Measurements from ENCODE around the gene OXTR. TPM values are rescaled to one million over a fixed set of nuclear protein-coding genes. Genes with fewer than 3 reads are reported as not detected.

OXTR gene
- 1.0 and 1.2 TPM in 2 replicates for total RNA-seq

DNA sequence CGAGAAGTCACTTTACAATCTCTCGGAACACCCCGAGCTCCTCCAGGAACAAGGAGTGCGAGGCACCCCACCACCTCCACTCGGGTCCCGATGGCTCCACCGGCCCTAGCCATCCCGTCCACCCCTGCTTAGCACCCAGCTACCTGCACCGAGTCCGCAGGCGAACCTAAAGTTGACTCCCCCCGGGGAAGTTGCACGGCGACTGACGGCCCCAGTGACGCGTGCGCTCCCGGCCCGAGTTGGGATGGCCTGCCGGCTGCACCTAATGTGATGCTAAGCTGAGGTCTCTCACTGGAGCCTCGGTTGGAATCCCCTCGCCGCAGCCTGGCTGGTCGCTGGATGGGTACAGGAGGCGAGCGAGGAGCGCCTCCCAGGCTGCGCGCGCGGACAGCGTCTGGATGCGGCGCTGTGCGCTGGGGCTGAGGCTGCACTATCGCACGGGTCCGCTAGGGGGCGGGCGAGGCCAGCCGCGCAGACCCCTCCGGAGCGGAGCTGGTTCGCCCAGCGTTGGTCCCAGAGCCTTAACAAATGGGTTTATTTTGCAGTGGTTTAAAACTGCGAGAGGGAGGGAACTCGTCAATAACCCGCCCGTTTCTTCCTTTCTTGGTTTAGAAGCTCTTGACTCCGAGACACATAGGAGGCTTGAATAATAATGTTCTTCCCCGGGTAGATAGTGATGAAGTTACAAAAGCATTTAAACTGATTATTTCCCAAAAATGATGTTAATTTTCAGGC lies at the start of gene OXTR:
Gene OXTR (minus strand): TSS at position 526 of the 735 bp plus-strand sequence. CDS start 1,426 bp downstream, outside the sequence.
- Mint-ChIP-seq H3K36me3 (ENCODE audit: low read depth) (no peaks in the 10 kb centered on the region), H3K27me3 (ENCODE audit: insufficient read depth) (peaks cover 42% of the 10 kb centered on the region), H3K4me3 (peak within 1 kb of the TSS; percentile 55), H3K9me3 (no peaks in the 10 kb centered on the region), H3K27ac (peak within 1 kb of the TSS; percentile 22), H3K4me1 (ENCODE audit: low read depth) (peaks cover 13% of the 10 kb centered on the region)
- intact Hi-C loops (cut with micrococcal nuclease): loop anchor here (1.0 kb wide), 1 partner anchor 533 kb away; no protein-coding TSS in a partner anchor
- DNase-seq (ENCODE audit: low spot score): peak; percentile 49

DNA sequence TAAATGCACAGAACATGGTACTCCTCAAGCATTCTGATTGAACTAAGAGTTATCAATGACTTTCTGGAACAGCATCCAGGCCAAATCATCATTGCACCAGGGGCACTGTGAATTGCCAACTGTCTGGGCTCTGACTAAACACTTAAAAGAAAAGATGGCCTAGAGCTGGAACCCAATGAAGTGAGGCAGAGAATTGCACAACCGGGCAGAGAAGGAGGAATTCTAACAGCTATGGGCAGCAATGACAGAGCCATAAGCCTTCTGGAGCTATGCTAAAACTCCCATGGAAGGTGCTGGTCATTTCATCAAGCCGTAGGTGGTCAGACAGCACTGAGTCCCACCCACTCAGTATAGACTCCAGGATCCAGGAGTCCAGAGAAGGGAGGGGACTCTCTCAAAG lies 48.1 kb upstream of the OXTR start:
- no peaks in the 10 kb centered on the region for H3K36me3 Mint-ChIP-seq (ENCODE audit: low read depth)
- no peak overlapping the region for H3K27ac Mint-ChIP-seq
- H3K4me3 Mint-ChIP-seq: no peak overlapping the region
- no peaks in the 10 kb centered on the region for H3K27me3 Mint-ChIP-seq (ENCODE audit: insufficient read depth)
- peaks cover 27% of the 10 kb centered on the region for H3K9me3 Mint-ChIP-seq
- no peak for DNase-seq (ENCODE audit: low spot score)
- intact Hi-C loops (cut with micrococcal nuclease): no loop called here
- H3K4me1 Mint-ChIP-seq (ENCODE audit: low read depth): no peaks in the 10 kb centered on the region

DNA sequence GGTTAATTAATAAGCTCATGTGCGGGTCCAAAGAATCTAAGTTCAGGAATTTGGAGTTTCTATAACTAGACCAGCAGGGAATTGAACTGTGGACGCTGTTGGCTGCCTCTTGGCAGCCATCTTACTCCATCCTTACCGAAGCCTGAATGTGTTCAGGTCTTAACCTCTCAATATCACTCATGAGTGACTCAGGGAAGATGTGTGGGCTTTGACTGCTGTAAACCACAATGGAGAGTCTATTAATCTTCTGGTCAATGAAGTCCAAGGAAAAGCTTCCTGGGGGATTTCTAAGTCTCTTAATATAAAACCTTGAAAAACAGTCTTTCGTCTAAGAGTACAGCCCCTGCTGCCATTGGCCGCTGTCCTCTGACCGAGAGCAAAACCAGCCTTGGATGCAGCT lies 46.7 kb upstream of the OXTR start:
- no peaks in the 10 kb centered on the region for H3K27me3 Mint-ChIP-seq (ENCODE audit: insufficient read depth)
- intact Hi-C loops (cut with micrococcal nuclease): no loop called here
- H3K9me3 Mint-ChIP-seq: peaks cover 22% of the 10 kb centered on the region
- H3K27ac Mint-ChIP-seq: no peak overlapping the region
- H3K36me3 Mint-ChIP-seq (ENCODE audit: low read depth): no peaks in the 10 kb centered on the region
- no peaks in the 10 kb centered on the region for H3K4me1 Mint-ChIP-seq (ENCODE audit: low read depth)
- no peak for DNase-seq (ENCODE audit: low spot score)
- H3K4me3 Mint-ChIP-seq: no peak overlapping the region

DNA sequence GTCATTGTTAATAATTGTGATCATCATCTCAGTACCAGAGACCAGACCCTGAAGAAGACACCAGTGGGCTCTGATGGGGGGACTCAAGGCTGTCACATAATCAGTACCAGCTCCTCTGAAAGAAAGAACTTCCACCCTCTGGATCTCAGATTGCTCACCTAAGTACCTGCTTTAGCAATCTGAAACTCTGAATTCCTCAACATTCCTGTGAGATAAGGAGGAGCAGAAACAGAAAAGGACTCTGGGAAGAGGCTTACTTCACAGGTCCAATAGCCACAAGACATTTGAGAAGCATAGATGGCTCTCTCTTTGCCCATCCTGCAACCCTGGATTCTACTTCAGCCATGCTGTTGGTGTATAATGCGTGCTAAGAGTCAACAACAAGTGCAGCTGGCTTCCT lies 44.0 kb upstream of the OXTR start:
- Mint-ChIP-seq H3K4me3 (no peak overlapping the region), H3K27me3 (ENCODE audit: insufficient read depth) (no peaks in the 10 kb centered on the region), H3K36me3 (ENCODE audit: low read depth) (no peaks in the 10 kb centered on the region), H3K4me1 (ENCODE audit: low read depth) (no peaks in the 10 kb centered on the region), H3K9me3 (peaks cover 10% of the 10 kb centered on the region), H3K27ac (no peak overlapping the region)
- DNase-seq (ENCODE audit: low spot score): no peak
- intact Hi-C loops (cut with micrococcal nuclease): no loop called here

DNA sequence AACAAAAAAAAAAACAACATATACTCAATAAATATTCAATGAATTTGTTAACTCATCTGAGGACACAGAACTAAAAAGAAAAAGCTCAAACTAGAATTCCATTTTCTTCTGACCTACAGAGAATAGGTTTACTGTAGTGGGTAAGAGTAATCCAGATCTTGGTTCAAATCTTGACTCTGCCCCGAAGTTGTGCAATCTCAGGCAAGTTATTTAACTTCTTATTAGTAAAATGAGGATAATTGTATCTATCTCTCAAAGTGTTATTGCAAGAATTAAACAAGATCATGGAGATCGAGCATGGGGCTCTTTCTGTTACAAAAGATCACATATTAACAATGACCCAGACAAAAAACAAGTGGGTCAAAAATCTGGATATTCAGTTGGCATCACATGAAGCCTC lies 41.1 kb upstream of the OXTR start:
- Mint-ChIP-seq H3K4me3 (no peak overlapping the region), H3K36me3 (ENCODE audit: low read depth) (no peaks in the 10 kb centered on the region), H3K27me3 (ENCODE audit: insufficient read depth) (no peaks in the 10 kb centered on the region), H3K9me3 (no peaks in the 10 kb centered on the region), H3K27ac (no peak overlapping the region), H3K4me1 (ENCODE audit: low read depth) (no peaks in the 10 kb centered on the region)
- DNase-seq (ENCODE audit: low spot score): no peak
- intact Hi-C loops (cut with micrococcal nuclease): no loop called here

DNA sequence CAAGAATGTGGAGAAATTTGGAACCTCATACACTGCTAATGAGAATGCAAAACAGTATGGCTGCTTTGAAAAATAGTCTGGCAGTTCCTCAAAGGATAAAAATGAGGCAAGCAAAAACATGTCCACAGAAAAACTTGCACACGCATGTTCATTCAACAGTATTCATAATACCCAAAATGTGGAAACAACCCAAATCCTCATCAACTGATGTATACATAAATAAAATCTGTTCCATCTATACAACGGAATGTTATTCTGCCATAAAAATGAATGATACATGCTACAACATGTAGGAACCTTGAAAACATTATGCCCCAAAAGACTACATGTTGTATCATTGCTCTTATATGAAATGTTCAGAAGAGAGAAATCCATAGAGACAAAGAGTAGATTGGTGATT lies 36.4 kb upstream of the OXTR start:
- Mint-ChIP-seq H3K36me3 (ENCODE audit: low read depth) (no peaks in the 10 kb centered on the region), H3K27me3 (ENCODE audit: insufficient read depth) (no peaks in the 10 kb centered on the region), H3K4me1 (ENCODE audit: low read depth) (no peaks in the 10 kb centered on the region), H3K4me3 (no peak overlapping the region), H3K27ac (no peak overlapping the region), H3K9me3 (no peaks in the 10 kb centered on the region)
- DNase-seq (ENCODE audit: low spot score): no peak
- intact Hi-C loops (cut with micrococcal nuclease): no loop called here

DNA sequence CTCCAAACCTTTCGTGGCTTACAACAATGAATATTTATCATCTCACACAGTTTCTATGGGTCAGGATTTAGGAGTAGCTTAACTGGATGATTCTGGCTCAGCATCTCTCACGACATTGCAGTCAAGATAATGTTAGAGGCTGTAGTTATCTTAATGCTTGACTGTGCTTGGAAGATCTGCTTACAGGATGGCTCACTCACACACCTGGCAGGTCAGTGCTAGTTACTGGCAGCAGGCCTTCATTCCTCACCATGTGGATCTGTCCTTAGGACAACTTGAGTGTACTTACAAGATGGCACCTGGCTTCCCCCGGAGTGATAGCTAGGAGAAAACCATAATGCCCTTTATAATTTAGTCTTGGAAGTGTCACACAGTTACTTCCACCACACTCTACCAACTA lies 32.8 kb upstream of the OXTR start:
- no peaks in the 10 kb centered on the region for H3K27me3 Mint-ChIP-seq (ENCODE audit: insufficient read depth)
- DNase-seq (ENCODE audit: low spot score): no peak
- intact Hi-C loops (cut with micrococcal nuclease): no loop called here
- H3K27ac Mint-ChIP-seq: no peak overlapping the region
- no peak overlapping the region for H3K4me3 Mint-ChIP-seq
- H3K4me1 Mint-ChIP-seq (ENCODE audit: low read depth): no peaks in the 10 kb centered on the region
- no peaks in the 10 kb centered on the region for H3K9me3 Mint-ChIP-seq
- no peaks in the 10 kb centered on the region for H3K36me3 Mint-ChIP-seq (ENCODE audit: low read depth)

DNA sequence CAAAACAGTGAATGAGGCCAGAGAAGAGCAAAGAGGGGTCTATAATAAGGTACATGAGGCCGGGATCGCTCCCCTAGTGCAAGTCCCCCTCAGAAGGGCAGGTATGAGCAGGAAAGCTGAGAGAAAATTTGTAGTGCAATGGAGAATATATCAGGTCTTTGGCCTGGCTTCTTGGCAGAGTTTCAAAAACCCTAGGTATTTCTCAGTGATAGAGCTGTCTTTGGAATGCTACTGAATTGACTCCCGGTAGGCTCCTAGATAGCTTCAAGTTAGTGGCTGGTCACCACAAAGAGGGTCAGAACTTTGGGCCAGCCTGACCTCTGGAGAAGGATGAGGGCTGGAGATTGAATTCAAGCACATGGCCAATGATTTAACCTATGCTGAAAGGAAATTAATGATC lies 30.6 kb upstream of the OXTR start:
- H3K9me3 Mint-ChIP-seq: no peaks in the 10 kb centered on the region

DNA sequence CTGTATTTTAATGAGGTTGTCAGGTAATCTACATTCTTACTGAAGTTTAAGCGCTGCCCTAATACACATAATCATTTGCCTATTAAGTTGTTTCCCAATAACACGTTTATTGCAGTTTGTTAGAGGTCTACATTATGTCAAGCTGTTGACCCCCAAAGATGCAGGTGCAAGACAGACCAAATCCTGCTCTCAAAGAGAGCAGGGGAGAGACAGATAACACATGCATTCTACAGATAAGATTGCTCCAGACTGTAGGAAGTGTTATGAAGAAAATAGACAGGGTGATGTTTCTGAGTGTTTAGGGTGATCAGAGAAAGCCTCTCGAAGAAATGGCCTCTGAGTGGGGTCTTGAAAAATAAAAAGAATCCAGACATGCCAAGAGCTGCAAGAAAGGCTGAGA lies 24.8 kb upstream of the OXTR start:
- Mint-ChIP-seq H3K4me1 (ENCODE audit: low read depth) (no peaks in the 10 kb centered on the region), H3K27ac (no peak overlapping the region), H3K36me3 (ENCODE audit: low read depth) (no peaks in the 10 kb centered on the region), H3K9me3 (peaks cover 5% of the 10 kb centered on the region), H3K27me3 (ENCODE audit: insufficient read depth) (no peaks in the 10 kb centered on the region), H3K4me3 (no peak overlapping the region)
- no peak for DNase-seq (ENCODE audit: low spot score)
- intact Hi-C loops (cut with micrococcal nuclease): no loop called here

More for the DNA sequence above, 30.6 kb upstream of the OXTR start:
- no peaks in the 10 kb centered on the region for H3K36me3 Mint-ChIP-seq (ENCODE audit: low read depth)
- no peaks in the 10 kb centered on the region for H3K27me3 Mint-ChIP-seq (ENCODE audit: insufficient read depth)
- no peak overlapping the region for H3K4me3 Mint-ChIP-seq
- intact Hi-C loops (cut with micrococcal nuclease): no loop called here
- no peak for DNase-seq (ENCODE audit: low spot score)
- no peaks in the 10 kb centered on the region for H3K4me1 Mint-ChIP-seq (ENCODE audit: low read depth)
- H3K27ac Mint-ChIP-seq: no peak overlapping the region

DNA sequence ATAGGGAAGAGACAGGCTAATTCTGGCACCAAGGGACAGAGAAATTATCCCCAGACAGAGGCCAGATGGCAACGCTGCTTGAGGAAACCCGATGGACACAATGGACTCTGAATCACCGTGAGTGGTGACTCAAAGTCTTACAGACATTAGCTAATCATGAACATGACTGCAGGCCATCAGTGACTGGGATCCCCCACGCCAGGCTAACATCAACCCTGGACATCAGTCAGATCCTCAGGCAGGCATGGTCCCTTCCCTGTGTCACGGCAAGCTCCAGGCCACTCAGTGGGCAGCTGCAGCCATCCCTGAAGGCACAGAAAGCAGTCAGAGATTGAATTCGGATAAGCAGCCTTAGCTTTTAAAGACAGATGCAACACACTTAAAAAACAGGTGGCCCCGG lies 23.8 kb upstream of the OXTR start:
- no peaks in the 10 kb centered on the region for H3K4me1 Mint-ChIP-seq (ENCODE audit: low read depth)
- DNase-seq (ENCODE audit: low spot score): no peak
- no peaks in the 10 kb centered on the region for H3K27me3 Mint-ChIP-seq (ENCODE audit: insufficient read depth)
- no peak overlapping the region for H3K27ac Mint-ChIP-seq
- peaks cover 10% of the 10 kb centered on the region for H3K9me3 Mint-ChIP-seq
- intact Hi-C loops (cut with micrococcal nuclease): no loop called here
- no peak overlapping the region for H3K4me3 Mint-ChIP-seq
- no peaks in the 10 kb centered on the region for H3K36me3 Mint-ChIP-seq (ENCODE audit: low read depth)

DNA sequence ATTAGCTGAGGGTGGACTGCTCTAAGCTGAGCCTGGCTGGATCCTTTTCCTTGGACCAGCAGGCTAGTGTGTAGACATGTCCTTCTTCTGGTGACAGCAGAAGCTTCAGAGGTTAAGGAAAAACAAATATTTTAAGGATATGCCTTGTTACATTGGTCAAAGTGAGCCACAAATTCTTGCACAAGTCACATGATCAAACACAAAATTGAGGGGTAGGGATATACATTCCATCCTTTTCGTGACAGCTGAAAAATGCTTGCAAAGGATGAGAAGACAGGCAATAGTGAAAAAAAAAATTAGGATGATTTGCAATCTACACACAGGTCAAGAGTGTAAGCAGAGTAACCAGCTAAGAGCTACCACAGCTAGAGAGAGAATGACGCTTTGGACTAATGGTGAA lies 21.1 kb upstream of the OXTR start:
- H3K4me3 Mint-ChIP-seq: no peak overlapping the region
- peaks cover 10% of the 10 kb centered on the region for H3K9me3 Mint-ChIP-seq
- no peaks in the 10 kb centered on the region for H3K36me3 Mint-ChIP-seq (ENCODE audit: low read depth)
- H3K27me3 Mint-ChIP-seq (ENCODE audit: insufficient read depth): no peaks in the 10 kb centered on the region
- H3K27ac Mint-ChIP-seq: no peak overlapping the region
- intact Hi-C loops (cut with micrococcal nuclease): no loop called here
- no peaks in the 10 kb centered on the region for H3K4me1 Mint-ChIP-seq (ENCODE audit: low read depth)
- no peak for DNase-seq (ENCODE audit: low spot score)

DNA sequence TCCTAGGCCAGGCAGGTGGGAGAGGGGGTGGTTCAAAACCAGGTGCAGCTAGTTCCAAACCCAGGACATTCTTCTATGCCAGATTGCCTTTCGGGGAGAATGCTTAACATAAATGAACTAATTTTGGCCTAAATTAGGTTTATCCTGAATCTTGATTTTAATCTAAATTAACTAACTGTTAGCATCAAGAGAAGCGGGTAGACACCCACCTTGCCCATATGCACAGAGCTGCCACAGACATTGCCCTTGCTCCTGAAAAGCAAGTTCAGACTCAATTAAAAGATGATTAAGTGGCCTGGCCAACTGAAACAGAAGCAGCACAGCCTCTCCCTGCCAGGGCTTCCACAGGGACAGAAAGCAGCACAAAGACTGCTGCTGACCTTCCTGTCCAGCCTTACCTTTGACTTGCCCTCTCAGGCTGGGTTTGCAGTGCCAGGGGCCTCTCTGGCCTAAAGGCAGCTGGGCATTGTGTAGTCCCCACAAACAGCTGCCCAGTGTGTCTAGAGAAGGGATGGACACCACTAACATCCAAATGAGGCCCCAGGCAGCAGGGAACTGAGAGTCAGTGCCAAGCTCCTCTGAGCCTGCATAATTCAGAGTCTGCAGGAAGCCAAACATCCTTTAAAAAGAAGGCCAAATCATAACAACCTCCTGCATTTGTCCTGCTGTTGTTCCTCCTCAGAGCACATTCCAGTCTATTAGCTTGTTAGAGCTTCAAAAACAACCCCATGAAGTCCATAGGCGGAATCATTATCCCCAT lies 15.4 kb upstream of the OXTR start:
- Mint-ChIP-seq H3K4me1 (ENCODE audit: low read depth) (no peaks in the 10 kb centered on the region), H3K27me3 (ENCODE audit: insufficient read depth) (no peaks in the 10 kb centered on the region), H3K9me3 (peaks cover 10% of the 10 kb centered on the region), H3K27ac (no peak overlapping the region), H3K36me3 (ENCODE audit: low read depth) (no peaks in the 10 kb centered on the region), H3K4me3 (no peak overlapping the region)
- intact Hi-C loops (cut with micrococcal nuclease): no loop called here
- DNase-seq (ENCODE audit: low spot score): no peak

DNA sequence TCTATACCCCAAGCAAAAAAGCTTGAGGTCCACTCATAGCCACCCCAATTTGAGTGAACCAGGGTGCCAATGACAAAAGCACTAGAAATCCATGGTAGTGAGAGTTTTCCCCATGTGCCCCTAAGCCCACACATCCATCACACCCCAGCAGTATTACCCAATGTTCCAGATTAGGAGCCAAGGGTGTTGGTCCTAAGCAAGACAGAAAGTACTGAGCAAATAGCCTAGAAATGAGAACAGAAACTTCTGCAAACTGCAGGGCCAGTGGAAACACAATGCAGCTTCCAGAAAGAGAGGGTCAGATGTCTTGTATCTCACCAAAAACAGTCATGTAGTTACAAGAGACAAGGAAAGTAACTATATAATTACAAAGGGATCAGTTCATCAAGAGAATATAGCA lies 10.9 kb upstream of the OXTR start:
- DNase-seq (ENCODE audit: low spot score): no peak
- no peaks in the 10 kb centered on the region for H3K36me3 Mint-ChIP-seq (ENCODE audit: low read depth)
- H3K4me3 Mint-ChIP-seq: no peak overlapping the region
- no peaks in the 10 kb centered on the region for H3K9me3 Mint-ChIP-seq
- H3K27me3 Mint-ChIP-seq (ENCODE audit: insufficient read depth): peaks cover 2% of the 10 kb centered on the region
- intact Hi-C loops (cut with micrococcal nuclease): no loop called here
- no peak overlapping the region for H3K27ac Mint-ChIP-seq
- H3K4me1 Mint-ChIP-seq (ENCODE audit: low read depth): no peaks in the 10 kb centered on the region
